Measurements from ENCODE around the gene ELOVL1. TPM values are rescaled to one million over a fixed set of nuclear protein-coding genes. Genes with fewer than 3 reads are reported as not detected.

The ELOVL1 gene
- total RNA-seq, 4 donors from 2014 or later, result 149 to 434 (median 349) TPM

- no peaks in the 10 kb centered on the region for H3K27me3 ChIP-seq
Measured at GRCh38 chr1:43388613-43389012, 20.8 kb upstream of the ELOVL1 start.

GRCh38 chr1:43387976-43388599 is 20.3 kb upstream of the ELOVL1 start:
- WGBS, result 57% methylated on average over 4 of the region's 4 CpGs
- Histone ChIP-seq H3K27ac (peak overlapping the region; percentile 82), H3K4me1 (peaks cover 30% of the 10 kb centered on the region), H3K36me3 (peaks cover 39% of the 10 kb centered on the region), H3K4me3 (peak overlapping the region; percentile 80), H3K27me3 (no peaks in the 10 kb centered on the region), H3K9me3 (no peaks in the 10 kb centered on the region)
- no peak for DNase-seq (ENCODE audit: low spot score in 2 of 2)
- TF ChIP-seq EP300 (IDR thresholded peaks at IDR 0.05), result no peak
- TF ChIP-seq POLR2AphosphoS5 (IDR thresholded peaks at IDR 0.05), result no peak

More at GRCh38 chr1:43388613-43389012, 20.8 kb upstream of the ELOVL1 start:
- H3K27ac ChIP-seq, result peak overlapping the region; percentile 82
- H3K9me3 ChIP-seq, result no peaks in the 10 kb centered on the region
- DNase-seq (ENCODE audit: low spot score in 2 of 2), result no peak
- H3K4me1 ChIP-seq, result peaks cover 30% of the 10 kb centered on the region
- no peak for TF ChIP-seq POLR2AphosphoS5 (IDR thresholded peaks at IDR 0.05)
- no peak for TF ChIP-seq CTCF (IDR thresholded peaks at IDR 0.05)
- TF ChIP-seq POLR2A (IDR thresholded peaks at IDR 0.05), result no peak
- TF ChIP-seq EP300 (IDR thresholded peaks at IDR 0.05), result no peak
- 29% methylated on average over 3 of the region's 3 CpGs for WGBS
- peak overlapping the region; percentile 80 for H3K4me3 ChIP-seq
- H3K36me3 ChIP-seq, result peaks cover 34% of the 10 kb centered on the region

- no peak overlapping the region for H3K4me3 ChIP-seq
- no peaks in the 10 kb centered on the region for H3K9me3 ChIP-seq
- H3K27ac ChIP-seq, result no peak overlapping the region
- no peak for TF ChIP-seq EP300 (IDR thresholded peaks at IDR 0.05)
- no peak for TF ChIP-seq POLR2AphosphoS5 (IDR thresholded peaks at IDR 0.05)
- no peak for TF ChIP-seq CTCF (IDR thresholded peaks at IDR 0.05)
- TF ChIP-seq POLR2A (IDR thresholded peaks at IDR 0.05), result no peak
- H3K36me3 ChIP-seq, result peaks cover 50% of the 10 kb centered on the region
- no peak for DNase-seq (ENCODE audit: low spot score in 2 of 2)
- no peaks in the 10 kb centered on the region for H3K27me3 ChIP-seq
- WGBS, result 88% methylated on average over 6 of the region's 6 CpGs
- peaks cover 31% of the 10 kb centered on the region for H3K4me1 ChIP-seq
Measured at GRCh38 chr1:43386676-43387075, 18.9 kb upstream of the ELOVL1 start.

- TF ChIP-seq EP300 (IDR thresholded peaks at IDR 0.05) (no peak), CTCF (IDR thresholded peaks at IDR 0.05) (no peak), POLR2AphosphoS5 (IDR thresholded peaks at IDR 0.05) (no peak), POLR2A (IDR thresholded peaks at IDR 0.05) (no peak)
- no peaks in the 10 kb centered on the region for H3K27me3 ChIP-seq
- H3K9me3 ChIP-seq, result no peaks in the 10 kb centered on the region
- H3K4me3 ChIP-seq, result no peak overlapping the region
- no peak overlapping the region for H3K27ac ChIP-seq
- H3K4me1 ChIP-seq, result peaks cover 14% of the 10 kb centered on the region
- WGBS, result 93% methylated on average over 2 of the region's 2 CpGs
- DNase-seq (ENCODE audit: low spot score in 2 of 2), result no peak
- H3K36me3 ChIP-seq, result peaks cover 50% of the 10 kb centered on the region
Measured at GRCh38 chr1:43383449-43383848, 15.6 kb upstream of the ELOVL1 start.

- Histone ChIP-seq H3K27ac (no peak overlapping the region), H3K36me3 (peaks cover 50% of the 10 kb centered on the region), H3K9me3 (no peaks in the 10 kb centered on the region), H3K27me3 (no peaks in the 10 kb centered on the region), H3K4me1 (peaks cover 2% of the 10 kb centered on the region), H3K4me3 (no peak overlapping the region)
- TF ChIP-seq POLR2AphosphoS5 (IDR thresholded peaks at IDR 0.05), result no peak
- TF ChIP-seq EP300 (IDR thresholded peaks at IDR 0.05), result no peak
- no peak for TF ChIP-seq CTCF (IDR thresholded peaks at IDR 0.05)
- TF ChIP-seq POLR2A (IDR thresholded peaks at IDR 0.05), result no peak
- DNase-seq (ENCODE audit: low spot score in 2 of 2), result no peak
- 62% methylated on average over 6 of the region's 6 CpGs for WGBS
Measured at GRCh38 chr1:43382027-43382779, 14.4 kb upstream of the ELOVL1 start.
